Ishikawa (cell line): Measurements from ENCODE around the gene FAF2.

ENCODE experiments used
- CEBPB ChIP-seq: IDR thresholded peaks from 2 replicates; pipeline ENCODE4 v1.6.1; 2012
- CREB1 ChIP-seq: IDR thresholded peaks from 2 replicates; pipeline ENCODE4 v1.6.1; 2012; ENCODE audit warnings: low read depth
- EGR1 ChIP-seq: IDR thresholded peaks from 2 replicates; pipeline ENCODE4 v1.6.1; 2012
- EP300 ChIP-seq: IDR thresholded peaks from 2 replicates; pipeline ENCODE4 v1.6.1; 2012; ENCODE audit warnings: borderline replicate concordance
- FOXM1 ChIP-seq: IDR thresholded peaks from 2 replicates; pipeline ENCODE4 v1.6.1; 2012; ENCODE audit warnings: low read depth, borderline replicate concordance
- MAX ChIP-seq: IDR thresholded peaks from 2 replicates; pipeline ENCODE4 v1.6.1; 2012
- NFIC ChIP-seq: IDR thresholded peaks from 2 replicates; pipeline ENCODE4 v1.6.1; 2012
- RAD21 ChIP-seq: IDR thresholded peaks from 2 replicates; pipeline ENCODE4 v1.6.1; 2012; ENCODE audit warnings: low read depth
- REST ChIP-seq: IDR thresholded peaks from 2 replicates; pipeline ENCODE4 v1.6.1; 2012; ENCODE audit warnings: low read depth, mild to moderate bottlenecking
- TAF1 ChIP-seq: IDR thresholded peaks from 2 replicates; pipeline ENCODE4 v1.6.1; 2012; ENCODE audit warnings: low read depth, mild to moderate bottlenecking
- TCF12 ChIP-seq: IDR thresholded peaks from 2 replicates; pipeline ENCODE4 v1.6.1; 2012; ENCODE audit warnings: low read depth
- TEAD4 ChIP-seq: IDR thresholded peaks from 2 replicates; pipeline ENCODE4 v1.6.1; 2012
- USF1 ChIP-seq: IDR thresholded peaks from 2 replicates; pipeline ENCODE4 v1.6.1; 2012
- YY1 ChIP-seq: IDR thresholded peaks from 2 replicates; pipeline ENCODE4 v1.6.1; 2012; ENCODE audit warnings: low read depth
- ZBTB7A ChIP-seq: IDR thresholded peaks from 2 replicates; pipeline ENCODE4 v1.6.1; 2012; ENCODE audit warnings: low read depth

FAF2 gene

GRCh38 chr5:176425138-176425537, 23.0 kb upstream of the FAF2 start:
- no peak for TF ChIP-seq CREB1

- TF ChIP-seq NFIC (no peak), RAD21 (no peak), EP300 (no peak), MAX (no peak), TCF12 (no peak), ZBTB7A (no peak), USF1 (no peak), TAF1 (no peak), CREB1 (no peak), YY1 (no peak), CEBPB (no peak), FOXM1 (no peak), REST (no peak), EGR1 (no peak), TEAD4 (no peak)
Observed at GRCh38 chr5:176425791-176426190, 22.4 kb upstream of the FAF2 start.

GRCh38 chr5:176426876-176427275, 21.3 kb upstream of the FAF2 start:
- TF ChIP-seq TCF12: no peak
- no peak for TF ChIP-seq FOXM1
- no peak for TF ChIP-seq REST
- no peak for TF ChIP-seq TEAD4
- no peak for TF ChIP-seq CREB1
- TF ChIP-seq YY1: no peak
- TF ChIP-seq RAD21: no peak
- TF ChIP-seq TAF1: no peak
- no peak for TF ChIP-seq CEBPB
- no peak for TF ChIP-seq EGR1
- no peak for TF ChIP-seq ZBTB7A
- no peak for TF ChIP-seq USF1
- no peak for TF ChIP-seq NFIC

GRCh38 chr5:176427971-176428370, 20.2 kb upstream of the FAF2 start:
- TF ChIP-seq TEAD4 (no peak), YY1 (no peak), NFIC (no peak), CEBPB (no peak), TAF1 (no peak)

- no peak for TF ChIP-seq EGR1
- TF ChIP-seq TEAD4: no peak
- no peak for TF ChIP-seq YY1
- TF ChIP-seq USF1: no peak
- TF ChIP-seq REST: no peak
- no peak for TF ChIP-seq MAX
- TF ChIP-seq TAF1: no peak
- TF ChIP-seq EP300: no peak
- TF ChIP-seq TCF12: no peak
- no peak for TF ChIP-seq ZBTB7A
- no peak for TF ChIP-seq CEBPB
- TF ChIP-seq CREB1: no peak
- TF ChIP-seq NFIC: no peak
- TF ChIP-seq RAD21: no peak
Observed at GRCh38 chr5:176429972-176430371, 18.2 kb upstream of the FAF2 start.
